Lower leg skin (tissue), 3 donors: ENCODE data around the gene WDR4.

Experiments used
- POLR2A ChIP-seq, 2 donors: fragments of 450-650 bp; IDR thresholded peaks; one replicate each; pipeline ENCODE4 v1.6.1; 2016 to 2017; ENCODE audit warnings: antibody characterized with exemption in 2 of 2, mild to moderate bottlenecking in 1 of 2, moderate library complexity in 1 of 2
- TF ChIP-seq, protein P1 (sequence below), 3 donors: fragments of 450-650 bp; IDR thresholded peaks; one replicate each; pipeline ENCODE4 v1.5.1; 2016; ENCODE audit warnings: antibody characterized with exemption in 3 of 3, mild to moderate bottlenecking in 3 of 3, moderate library complexity in 2 of 3

- TF ChIP-seq, protein P1, sequence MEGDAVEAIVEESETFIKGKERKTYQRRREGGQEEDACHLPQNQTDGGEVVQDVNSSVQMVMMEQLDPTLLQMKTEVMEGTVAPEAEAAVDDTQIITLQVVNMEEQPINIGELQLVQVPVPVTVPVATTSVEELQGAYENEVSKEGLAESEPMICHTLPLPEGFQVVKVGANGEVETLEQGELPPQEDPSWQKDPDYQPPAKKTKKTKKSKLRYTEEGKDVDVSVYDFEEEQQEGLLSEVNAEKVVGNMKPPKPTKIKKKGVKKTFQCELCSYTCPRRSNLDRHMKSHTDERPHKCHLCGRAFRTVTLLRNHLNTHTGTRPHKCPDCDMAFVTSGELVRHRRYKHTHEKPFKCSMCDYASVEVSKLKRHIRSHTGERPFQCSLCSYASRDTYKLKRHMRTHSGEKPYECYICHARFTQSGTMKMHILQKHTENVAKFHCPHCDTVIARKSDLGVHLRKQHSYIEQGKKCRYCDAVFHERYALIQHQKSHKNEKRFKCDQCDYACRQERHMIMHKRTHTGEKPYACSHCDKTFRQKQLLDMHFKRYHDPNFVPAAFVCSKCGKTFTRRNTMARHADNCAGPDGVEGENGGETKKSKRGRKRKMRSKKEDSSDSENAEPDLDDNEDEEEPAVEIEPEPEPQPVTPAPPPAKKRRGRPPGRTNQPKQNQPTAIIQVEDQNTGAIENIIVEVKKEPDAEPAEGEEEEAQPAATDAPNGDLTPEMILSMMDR (IDR thresholded peaks at IDR 0.05): no peak
- no peak for TF ChIP-seq POLR2A (IDR thresholded peaks at IDR 0.05)
Observed at GRCh38 chr21:42862774-42863503, 16.4 kb downstream of the WDR4 start.
